Head of caudate nucleus (tissue), 42 donors: ENCODE results near the gene ZDHHC1.
"Not testable (repeated sequence)": the region's sequence is repeated elsewhere in the genome, so short reads cannot be mapped to it uniquely, and the experiment has no call there.

Source experiments
- DNase-seq, 42 donors: peaks; one replicate each; pipeline versions ENCODE4 v3.0.0 to v3.0.0-alpha.2; 2020 to 2021; ENCODE audit warnings: mixed read lengths in 7 of 42
- intact Hi-C: fragments of 100-400 bp; cut with DNase I; formaldehyde crosslinking; loops from one replicate; pipeline ENCODE4 v1.15.0; 2022

ZDHHC1 gene

DNA sequence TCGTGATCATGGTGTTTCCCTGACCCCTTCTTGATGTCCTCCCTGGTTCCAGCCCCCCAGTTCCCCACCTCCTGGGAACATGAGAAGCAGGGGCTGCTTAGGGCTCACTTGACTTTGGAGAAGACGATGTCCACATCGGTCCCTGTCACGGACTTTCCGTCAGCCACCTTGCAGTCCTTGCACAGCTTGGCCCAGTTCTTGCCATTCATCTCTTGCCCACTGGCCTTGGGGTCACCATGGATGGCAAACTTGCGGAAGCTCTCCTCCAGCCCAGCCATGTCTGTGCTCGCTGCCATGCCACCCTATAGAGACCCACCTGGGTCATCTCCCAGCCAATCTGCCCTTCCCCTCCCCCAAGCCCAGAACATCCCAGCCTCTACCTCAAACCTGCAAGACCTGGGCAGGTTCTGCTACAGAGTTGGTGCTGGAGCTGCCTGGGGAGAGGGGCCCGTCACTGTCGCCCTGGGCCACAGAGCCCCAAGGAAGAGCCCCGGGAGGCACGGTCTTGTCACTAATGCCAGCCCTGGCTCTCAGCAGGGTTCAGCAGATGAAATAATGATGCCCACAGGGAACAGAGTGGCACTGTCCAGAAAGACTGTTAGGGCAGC is 25.4 kb downstream of the ZDHHC1 start:
- intact Hi-C loops: no loop called here

DNA sequence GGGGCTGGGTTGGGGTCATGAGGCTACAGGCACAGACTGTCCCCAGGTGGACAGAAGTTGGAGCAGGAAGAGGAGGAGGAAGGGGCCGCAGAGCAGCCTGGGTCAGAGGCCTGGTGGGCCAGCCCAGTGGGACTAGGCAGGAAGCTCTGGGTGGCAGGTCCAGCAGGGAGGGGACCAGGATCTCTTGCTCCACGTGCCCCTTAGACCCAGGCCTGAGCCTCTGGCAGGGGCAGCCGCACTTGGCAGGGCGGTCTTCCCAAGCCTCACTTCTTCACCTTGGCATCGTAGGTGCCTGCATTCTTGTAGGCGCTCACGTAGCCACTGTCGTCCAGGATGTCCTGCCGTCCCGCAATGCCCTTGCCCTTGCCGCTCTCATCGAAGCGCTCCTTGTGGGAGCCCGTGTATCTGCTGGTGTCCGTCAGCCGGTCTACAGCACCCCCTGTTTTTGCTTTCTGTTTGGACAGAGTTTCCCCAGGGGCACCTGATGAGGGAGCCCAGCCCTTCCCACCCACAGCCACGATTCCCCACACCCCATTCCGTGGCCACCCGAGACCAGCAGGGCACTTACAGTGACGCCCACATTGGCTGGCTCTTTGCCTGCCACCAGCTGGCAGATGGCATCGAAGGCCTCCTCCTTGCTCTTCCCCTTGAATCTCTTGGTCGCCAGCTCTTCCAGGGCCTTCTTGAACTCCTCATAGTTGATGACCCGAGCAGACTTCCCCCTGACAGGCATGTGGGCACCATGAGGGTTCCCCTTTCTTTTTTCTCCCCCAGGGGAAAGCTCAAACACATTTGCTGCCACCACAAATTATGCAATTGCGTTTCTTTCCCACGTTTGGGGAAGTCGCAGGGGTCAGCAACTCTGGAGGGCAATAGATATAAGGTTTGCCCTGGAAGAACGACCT is 26.1 kb downstream of the ZDHHC1 start:
- DNase-seq: peak; percentile 37 to 83 (median 68)
- intact Hi-C loops: no loop called here

More for the DNA sequence above, 25.4 kb downstream of the ZDHHC1 start:
- DNase-seq: peak in 4 of 42 donors; percentile 22 to 32 (median 28)

DNA sequence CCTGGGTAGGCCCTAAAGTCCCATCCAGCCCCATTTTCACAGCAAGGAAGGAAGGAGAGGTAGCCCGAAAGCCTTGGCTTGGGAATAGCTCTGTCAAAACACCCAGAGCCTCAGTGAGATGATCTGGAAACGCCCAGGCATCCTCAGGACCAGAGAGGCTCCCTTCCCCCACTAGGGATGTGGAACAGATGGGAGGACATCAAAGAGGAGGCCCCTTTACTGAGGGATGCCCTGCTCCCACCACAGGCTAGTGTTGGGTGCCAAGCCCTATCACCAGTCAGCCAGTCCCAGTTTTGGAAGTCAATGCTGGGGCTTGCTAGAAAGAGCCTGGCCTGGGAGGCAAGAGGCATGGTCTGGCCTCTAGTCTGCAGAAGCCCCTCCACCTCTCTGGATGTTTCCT is 27.7 kb downstream of the ZDHHC1 start:
- intact Hi-C loops: no loop called here
- peak in 3 of 42 donors; percentile 25 to 34 (median 27) for DNase-seq

DNA sequence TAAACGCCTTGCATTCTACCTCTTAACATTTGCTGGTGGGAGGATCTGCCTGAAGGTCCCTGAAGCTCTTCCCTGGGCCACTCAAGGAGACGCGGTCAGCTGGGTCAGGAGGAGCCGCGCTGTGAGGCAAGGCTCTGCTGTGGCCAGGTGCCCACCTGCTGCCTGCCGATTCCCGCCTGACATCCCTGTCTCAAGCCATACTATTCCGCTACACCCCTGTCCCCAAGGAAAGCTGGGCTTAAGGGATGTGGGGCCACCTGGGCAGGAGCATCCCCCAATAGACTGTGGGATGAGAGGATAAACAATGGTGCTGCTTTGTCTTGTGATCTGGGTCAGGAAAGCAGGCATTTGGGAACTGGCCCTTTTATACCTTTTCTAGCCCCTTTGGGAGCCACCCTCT is 28.1 kb downstream of the ZDHHC1 start:
- peak in 3 of 42 donors; percentile 4 to 33 (median 16) for DNase-seq
- intact Hi-C loops: no loop called here

DNA sequence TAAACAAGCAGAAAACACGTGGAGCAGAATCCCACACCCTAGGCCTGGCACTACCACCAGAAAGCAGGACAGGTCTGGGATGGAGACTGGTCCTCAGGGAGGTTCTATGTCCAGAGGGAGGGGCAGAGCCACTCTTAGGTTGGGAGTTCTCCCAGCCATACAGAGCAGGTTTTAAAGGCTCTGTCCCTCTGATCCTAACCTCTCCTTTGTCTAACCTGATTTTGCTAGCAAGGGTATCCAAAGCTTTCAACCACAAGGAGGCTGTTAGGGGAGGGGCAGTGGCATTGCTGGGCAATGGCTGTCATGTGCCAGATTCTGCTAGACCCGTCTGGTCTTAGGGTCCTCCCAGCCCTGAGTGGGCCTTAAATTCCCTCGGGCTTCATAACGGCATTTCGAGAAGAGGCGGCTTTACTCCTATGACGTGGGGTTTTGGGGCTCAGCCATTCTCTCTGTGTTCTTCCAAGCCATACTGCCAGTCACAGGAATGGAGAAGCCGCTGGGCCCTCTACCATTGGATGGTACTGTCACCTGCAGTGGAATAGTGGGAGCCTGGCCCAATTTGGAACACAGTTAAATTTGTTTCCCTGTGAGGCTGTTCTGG is 28.7 kb downstream of the ZDHHC1 start:
- intact Hi-C loops: no loop called here
- DNase-seq: peak in 3 of 42 donors; percentile 16 to 37 (median 23)

DNA sequence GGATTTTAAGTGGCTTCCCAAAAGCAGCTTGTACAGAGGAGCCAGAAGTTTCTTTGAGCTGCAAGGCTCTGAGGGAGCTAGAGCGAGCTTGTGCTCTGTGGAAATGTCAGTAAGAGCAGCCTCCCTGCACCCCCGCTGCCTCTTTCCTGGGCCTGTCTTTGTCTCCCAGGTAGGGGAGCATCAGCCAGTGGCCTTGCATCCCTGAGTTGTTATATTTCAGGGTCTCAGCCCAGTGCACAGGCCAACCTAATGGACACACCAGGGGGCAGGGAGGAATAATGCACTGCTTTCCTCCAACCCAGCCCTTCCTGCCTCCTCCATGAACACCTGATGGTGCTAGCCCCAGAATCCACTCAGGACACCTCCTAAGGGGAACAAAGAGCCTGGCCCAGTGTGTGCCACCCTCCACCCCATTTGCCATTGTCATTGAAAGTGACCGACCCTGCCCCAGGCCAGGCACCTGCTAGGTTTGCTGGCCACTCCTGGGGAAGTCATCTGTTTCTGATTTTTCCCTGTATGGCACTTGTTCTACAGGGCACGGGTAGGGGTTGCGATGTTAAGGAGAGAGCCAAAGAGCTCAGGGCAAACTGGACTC is 29.3 kb downstream of the ZDHHC1 start:
- DNase-seq: peak in 2 of 42 donors; percentile 29 to 31
- intact Hi-C loops: no loop called here

DNA sequence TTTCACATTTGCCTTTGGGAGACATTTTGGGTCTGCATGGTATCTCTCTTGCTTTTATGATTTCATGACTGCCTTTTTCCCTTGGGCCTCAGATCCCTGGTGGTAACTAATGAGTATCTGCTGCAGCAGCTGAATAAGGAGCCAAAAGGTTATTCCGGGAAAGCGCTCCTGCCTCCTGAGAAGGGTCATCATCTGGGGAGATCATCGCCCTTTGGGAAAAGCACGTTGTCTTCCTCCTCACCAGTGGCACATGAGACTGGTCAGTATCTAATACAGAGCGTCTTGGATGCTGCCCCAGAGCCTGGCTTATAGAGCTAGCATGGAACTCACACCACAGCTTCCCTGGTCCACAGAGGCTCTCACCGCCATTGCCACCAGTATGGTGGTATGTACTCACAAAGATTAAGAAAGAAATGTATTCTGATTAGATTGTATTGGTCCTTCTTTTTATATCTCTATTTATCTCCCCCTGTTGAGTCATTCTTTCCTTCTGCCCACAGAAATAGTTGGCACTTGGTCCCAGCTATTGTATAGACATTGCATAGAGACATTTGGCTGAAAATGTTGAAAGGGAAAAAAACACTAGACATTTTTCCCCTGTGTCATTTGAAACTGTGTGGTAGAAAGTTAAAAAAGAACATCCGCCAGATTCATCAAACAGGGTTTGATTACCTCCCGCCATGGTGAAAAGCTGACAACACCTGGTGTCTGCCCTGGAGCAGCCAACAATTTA is 31.3 kb downstream of the ZDHHC1 start:
- intact Hi-C loops: no loop called here
- peak in 1 of 42 donors; percentile 16 for DNase-seq

DNA sequence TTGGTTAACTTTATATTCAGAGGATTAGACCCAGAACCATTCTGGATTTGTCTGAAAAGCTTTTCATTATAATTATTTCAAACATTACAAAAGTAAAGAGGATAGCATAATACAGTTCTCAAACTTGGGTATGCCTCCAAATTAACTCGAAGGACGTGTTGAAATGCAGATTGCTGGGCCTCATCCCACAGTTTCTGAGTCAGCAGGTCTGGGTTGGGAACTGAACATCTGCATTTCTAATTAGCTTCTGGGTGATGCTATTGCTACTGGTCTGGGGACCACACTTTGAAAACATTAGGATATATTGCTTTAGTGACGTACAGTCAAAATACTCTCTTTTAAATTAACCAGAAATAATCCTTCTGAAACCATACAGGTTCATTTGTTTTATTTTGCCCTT is 33.0 kb downstream of the ZDHHC1 start:
- peak in 1 of 42 donors; percentile 31 for DNase-seq
- intact Hi-C loops: no loop called here

DNA sequence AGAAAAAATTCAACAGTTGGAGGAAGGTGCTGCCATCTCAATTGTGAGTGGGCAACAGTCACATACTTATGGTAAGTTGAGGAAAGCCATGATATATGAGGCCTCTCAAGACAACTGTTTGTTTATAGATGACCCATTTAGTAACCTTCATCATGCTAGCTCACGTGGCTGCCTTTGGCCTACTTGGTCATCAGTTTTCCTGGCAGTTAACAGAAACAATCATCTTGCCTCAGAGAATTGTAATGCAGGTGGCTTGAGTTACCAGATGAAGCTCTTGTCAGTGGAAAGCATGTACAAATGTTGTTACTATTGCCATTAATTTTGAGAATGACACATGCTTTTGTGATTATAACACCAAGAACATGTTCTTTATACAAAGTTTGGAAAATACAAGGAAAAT is 37.6 kb downstream of the ZDHHC1 start:
- intact Hi-C loops: no loop called here
- no peak for DNase-seq

DNA sequence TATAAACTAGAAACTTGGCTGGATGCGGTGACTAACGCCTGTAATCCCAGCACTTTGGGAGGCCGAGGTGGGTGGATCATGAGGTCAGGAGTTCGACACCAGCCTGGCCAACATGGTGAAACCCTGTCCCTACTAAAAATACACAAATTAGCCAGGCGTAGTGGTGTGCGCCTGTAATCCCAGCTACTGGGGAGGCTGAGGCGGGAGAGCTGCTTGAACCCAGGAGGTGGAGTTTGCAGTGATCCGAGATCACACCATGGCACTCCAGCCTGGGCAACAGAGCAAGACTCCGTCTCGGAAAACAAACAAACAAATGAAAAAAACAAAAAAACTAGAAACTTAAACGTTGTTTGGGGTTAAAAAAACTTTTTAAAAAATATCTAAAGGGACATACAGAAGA is 40.3 kb downstream of the ZDHHC1 start:
- DNase-seq, intact Hi-C loops: not testable (repeated sequence)

DNA sequence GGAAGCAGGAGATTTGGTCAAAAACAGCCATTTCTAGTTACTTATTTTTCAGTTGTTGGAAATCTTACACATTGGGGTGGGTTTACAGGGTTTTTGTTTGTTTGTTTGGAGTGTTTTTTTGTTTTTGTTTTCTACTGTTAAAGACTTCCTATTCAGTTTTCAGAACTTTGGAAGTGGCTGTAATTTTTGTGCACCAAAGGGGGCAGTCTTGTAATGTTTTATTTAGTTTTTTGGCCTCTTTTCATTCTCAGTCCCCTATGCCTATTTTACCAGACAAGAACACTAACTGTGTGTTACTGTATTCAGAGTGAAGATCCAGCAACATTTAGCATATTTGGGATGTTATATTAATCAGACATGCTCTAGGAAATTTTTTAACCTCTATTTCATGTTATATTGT is 43.6 kb downstream of the ZDHHC1 start:
- DNase-seq: peak in 2 of 42 donors; percentile 63
- intact Hi-C loops: no loop called here

DNA sequence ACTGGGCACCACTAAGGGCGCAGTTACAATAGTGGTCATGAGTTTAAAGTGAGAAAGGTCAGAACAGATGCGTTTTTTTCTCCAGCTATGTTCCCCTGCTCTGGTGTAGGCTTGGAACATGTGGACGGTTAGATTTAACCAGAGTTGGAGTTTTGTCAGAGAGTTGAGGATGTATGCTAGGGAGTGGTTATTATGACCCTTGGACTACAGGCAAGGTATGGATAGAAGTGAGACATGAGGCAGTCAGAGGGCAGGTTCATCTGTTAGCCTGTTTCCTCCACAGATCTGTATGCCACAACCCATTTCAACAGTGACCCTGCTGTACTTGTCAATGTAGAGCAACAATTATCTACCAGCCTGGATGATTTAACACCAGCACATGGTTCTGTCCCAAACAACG is 45.6 kb downstream of the ZDHHC1 start:
- no peak for DNase-seq
- intact Hi-C loops: no loop called here

DNA sequence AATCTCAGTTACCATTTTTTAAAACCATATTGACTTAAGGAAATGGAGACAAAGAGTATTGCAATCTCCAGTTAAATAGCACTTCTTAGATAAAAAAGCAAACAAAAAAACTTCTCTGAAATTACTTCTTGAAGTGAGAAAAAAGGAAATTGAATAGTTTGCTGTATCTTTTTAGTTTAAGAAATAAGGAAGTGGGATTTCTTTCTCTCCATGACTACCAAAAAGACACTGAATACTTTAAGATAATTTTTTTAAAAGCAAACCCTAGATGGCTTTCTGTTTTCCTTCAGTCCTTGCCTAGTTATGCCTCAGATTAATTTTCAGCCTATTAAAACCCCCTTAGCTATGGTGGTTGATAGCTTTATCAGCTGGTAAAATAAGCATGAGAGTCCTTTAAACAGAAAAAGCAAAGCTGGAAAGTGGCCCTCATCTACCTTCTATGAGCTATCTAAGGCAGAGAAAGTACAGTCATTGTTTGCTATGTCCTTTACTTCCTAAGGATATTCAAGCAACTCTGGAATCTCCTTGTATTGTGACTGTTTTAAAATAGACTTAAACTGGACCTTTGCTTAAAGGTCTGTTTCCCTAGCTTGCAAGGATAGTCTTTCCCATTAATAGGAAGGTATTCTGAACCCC is 51.6 kb downstream of the ZDHHC1 start:
- intact Hi-C loops: loop anchor here (5.0 kb wide), 1 partner anchor 38 kb away; no protein-coding TSS in a partner anchor
- DNase-seq: no peak

DNA sequence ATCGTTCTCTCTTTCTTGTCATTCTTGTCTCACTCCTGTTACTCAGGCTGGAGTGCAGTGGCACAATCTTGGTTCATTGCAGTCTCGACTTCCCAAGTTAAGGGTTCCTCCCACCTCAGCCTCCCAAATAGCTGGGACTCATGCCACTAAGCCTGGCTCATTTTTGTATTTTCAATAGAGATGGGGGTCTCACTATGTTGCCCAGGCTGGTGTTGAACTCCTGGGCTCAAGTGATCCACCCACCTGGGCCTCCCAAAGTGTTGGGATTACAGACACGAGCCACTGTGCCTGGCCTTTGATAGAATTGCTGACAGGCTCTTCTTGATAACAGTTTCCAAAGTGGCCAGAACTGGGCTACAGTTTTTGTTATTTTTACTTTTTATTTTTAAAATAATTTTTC is 55.2 kb downstream of the ZDHHC1 start:
- no peak for DNase-seq
- intact Hi-C loops: no loop called here

DNA sequence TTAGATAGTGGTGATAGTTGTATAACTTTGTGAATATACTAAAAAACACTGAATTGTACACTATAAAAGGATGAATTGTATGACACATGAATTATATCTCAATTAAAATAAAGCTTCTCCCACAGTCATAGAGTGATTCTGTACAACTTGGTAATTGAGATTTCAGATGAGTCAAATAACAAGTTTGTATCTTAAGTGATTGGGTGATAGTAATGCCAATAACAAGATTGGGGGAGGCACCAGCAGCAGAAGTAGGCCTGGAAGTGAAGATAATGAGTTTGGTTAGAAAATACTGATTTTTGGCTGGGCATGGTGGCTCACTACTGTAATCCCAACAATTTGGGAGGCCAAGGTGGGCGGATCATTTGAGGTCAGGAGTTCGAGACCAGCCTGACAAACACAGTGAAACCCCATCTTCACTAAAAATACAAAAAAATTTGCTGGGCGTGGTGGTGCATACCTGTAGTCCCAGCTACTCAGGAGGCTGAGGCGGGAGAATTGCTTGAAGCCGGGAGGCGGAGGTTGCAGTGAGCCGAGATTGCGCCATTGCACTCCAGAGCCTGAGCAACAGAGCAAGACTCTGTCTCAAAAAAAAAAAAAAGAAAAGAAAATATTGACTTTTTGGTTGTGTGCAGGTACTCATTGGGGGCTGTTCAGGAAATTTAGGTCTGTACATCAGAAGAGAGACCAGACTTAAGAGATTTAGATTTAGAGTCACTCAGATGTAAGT is 56.6 kb downstream of the ZDHHC1 start:
- DNase-seq, intact Hi-C loops: not testable (repeated sequence)

DNA sequence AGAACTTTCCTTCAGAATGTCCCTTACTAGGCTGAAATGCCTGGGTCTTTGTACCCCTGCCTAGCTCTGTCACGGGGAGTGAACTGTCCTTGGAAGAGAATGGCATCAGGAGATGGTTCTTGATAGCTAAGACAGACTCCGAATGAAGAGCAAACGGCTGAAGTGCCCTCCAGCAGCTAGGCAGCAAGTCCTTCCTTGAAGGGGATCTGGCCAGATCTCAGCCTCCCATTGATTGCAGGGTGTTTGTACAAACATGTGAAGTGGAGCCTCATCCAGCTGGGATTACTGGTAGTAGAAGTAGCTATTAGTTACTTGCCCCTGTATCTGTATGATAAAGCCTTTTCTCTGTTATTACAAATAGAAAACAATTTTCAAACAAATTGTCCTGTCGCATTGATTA is 58.7 kb downstream of the ZDHHC1 start:
- DNase-seq: no peak
- intact Hi-C loops: no loop called here

DNA sequence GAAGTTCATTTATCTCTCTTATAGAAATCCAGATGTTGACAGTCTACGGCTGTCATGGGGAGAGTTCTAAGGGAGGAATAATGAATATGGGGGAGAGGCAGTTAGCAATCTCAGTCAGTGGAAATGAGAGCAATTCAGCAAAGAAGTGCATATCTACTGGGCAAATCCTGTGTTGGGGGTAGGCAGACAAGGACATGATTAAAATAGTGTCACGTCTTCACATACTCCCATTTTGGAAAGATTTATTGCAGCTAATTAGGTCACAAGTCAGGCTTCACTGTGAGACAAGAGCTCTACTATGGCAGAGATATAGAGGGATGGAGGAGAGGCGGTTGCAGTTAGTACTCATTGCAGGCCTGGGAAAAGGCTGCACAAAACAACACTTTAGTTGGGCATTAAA is 59.9 kb downstream of the ZDHHC1 start:
- intact Hi-C loops: no loop called here
- DNase-seq: peak in 1 of 42 donors; percentile 17

DNA sequence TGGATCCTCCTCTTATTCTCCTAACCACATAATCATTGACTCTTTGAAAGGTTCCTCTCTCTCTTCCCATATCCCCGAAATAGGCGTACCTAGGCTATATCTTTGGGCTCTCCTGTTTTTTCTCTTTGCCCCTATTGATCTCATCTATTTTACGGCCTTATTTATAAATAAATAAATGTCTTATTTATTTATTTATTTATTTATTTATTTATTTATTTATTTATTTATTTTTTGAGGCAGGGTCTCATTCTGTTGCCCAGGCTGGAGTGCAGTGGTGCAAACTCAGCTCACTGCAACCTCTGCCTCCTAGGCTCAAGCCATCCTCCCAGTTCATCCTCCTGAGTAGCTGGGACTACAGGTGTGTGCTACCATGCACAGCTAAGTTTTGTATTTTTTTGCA is 63.8 kb downstream of the ZDHHC1 start:
- DNase-seq, intact Hi-C loops: not testable (repeated sequence)
